Stimulated activated CD8-positive, alpha-beta memory T cell treated with anti-CD3 and anti-CD28 coated beads, Interleukin-12 subunit alpha, Interleukin-12 subunit beta, amount 100 ng/mL, for 24 hours (primary cell): ENCODE data around the gene CD22.
"Not testable (repeated sequence)": the region's sequence is repeated elsewhere in the genome, so short reads cannot be mapped to it uniquely, and the experiment has no call there.

Source experiments
- DNase-seq: peaks from one replicate; pipeline ENCODE4 v3.0.0-alpha.2; 2020; ENCODE audit errors: extremely low read depth

Gene CD22

GRCh38 chr19:35328851-35329285, at the start of gene CD22:
CD22 (plus strand) TSS chr19:35329187; CDS start chr19:35332041, 2,854 bp downstream.
- no peak for DNase-seq

- no peak for DNase-seq
Measured at GRCh38 chr19:35279374-35279773, 49.6 kb upstream of the CD22 start.

- no peak for DNase-seq
Measured at GRCh38 chr19:35279985-35280821, 48.8 kb upstream of the CD22 start.

GRCh38 chr19:35281303-35281702, 47.7 kb upstream of the CD22 start:
- DNase-seq = no peak

GRCh38 chr19:35284153-35285094, 44.6 kb upstream of the CD22 start:
- no peak for DNase-seq

GRCh38 chr19:35285095-35285449, 43.9 kb upstream of the CD22 start:
- no peak for DNase-seq

GRCh38 chr19:35285465-35285864, 43.5 kb upstream of the CD22 start:
- DNase-seq = not testable (repeated sequence)

GRCh38 chr19:35286101-35286500, 42.9 kb upstream of the CD22 start:
- DNase-seq = not testable (repeated sequence)

GRCh38 chr19:35287713-35288112, 41.3 kb upstream of the CD22 start:
- DNase-seq = no peak

- DNase-seq = no peak
Measured at GRCh38 chr19:35288331-35288730, 40.7 kb upstream of the CD22 start.

GRCh38 chr19:35288906-35289305, 40.1 kb upstream of the CD22 start:
- DNase-seq = no peak

- no peak for DNase-seq
Measured at GRCh38 chr19:35290381-35291127, 38.4 kb upstream of the CD22 start.

GRCh38 chr19:35291259-35291658, 37.7 kb upstream of the CD22 start:
- DNase-seq = no peak

- no peak for DNase-seq
Measured at GRCh38 chr19:35291916-35292315, 37.1 kb upstream of the CD22 start, which contains the start of gene MAG. MAG (plus strand) TSS chr19:35292161; CDS start chr19:35295409, 3,248 bp downstream.

- DNase-seq = no peak
Measured at GRCh38 chr19:35292421-35293362, 36.3 kb upstream of the CD22 start.

- DNase-seq = no peak
Measured at GRCh38 chr19:35293363-35293739, 35.6 kb upstream of the CD22 start.

- no peak for DNase-seq
Measured at GRCh38 chr19:35293808-35294207, 35.2 kb upstream of the CD22 start.

GRCh38 chr19:35294328-35294727, 34.7 kb upstream of the CD22 start:
- DNase-seq = no peak

GRCh38 chr19:35294859-35295791, 33.9 kb upstream of the CD22 start:
- no peak for DNase-seq
